CD4-positive, alpha-beta T cell (primary cell): ENCODE measurements around the gene GCNA. TPM values are rescaled to one million over a fixed set of nuclear protein-coding genes. Genes with fewer than 3 reads are reported as not detected.
A peak's percentile ranks its signal among the peaks of the same experiment; 100 is the strongest.

Experiments
- ATAC-seq: fragments of 200-7000 bp; cut with Tn5 transposase; one replicate; pipeline ENCODE4 v1.10.0; 2022; ENCODE audit warnings: mild to moderate bottlenecking; ENCODE audit not compliant: poor library complexity
- CTCF ChIA-PET: fragments of 350-600 bp; sonication (Branson Sonifier 250); formaldehyde crosslinking; loops from one replicate; lab custom pipeline; 2021; ENCODE audit warnings: antibody characterized with exemption, inconsistent platforms; lab: Charles Lee
- POLR2A ChIA-PET: fragments of 350-600 bp; sonication (Branson Sonifier 250); formaldehyde crosslinking; loops from one replicate; lab custom pipeline; 2021; ENCODE audit warnings: antibody characterized with exemption, inconsistent platforms; lab: Charles Lee
- DNase-seq, 14 experiments: peaks; one replicate each; pipeline ENCODE4 v3.0.0-alpha.2; 2013 to 2020; ENCODE audit warnings: mixed read lengths in 2 of 14
- H3K27ac ChIP-seq, 2 donors: one replicate each; pipeline versions ENCODE4 v1.5.1 to v1.7.0; 2013; ENCODE audit warnings: low read length in 2 of 2, low read depth in 1 of 2, mild to moderate bottlenecking in 1 of 2
- H3K27me3 ChIP-seq, 2 experiments: 1 replicate in 1 of 2; 2 replicates in 1 of 2; pipeline versions ENCODE4 v1.6.1 to v1.7.0; 2013; ENCODE audit warnings: low read length in 2 of 2, control low read depth in 1 of 2, mild to moderate bottlenecking in 1 of 2, moderate library complexity in 1 of 2; ENCODE audit not compliant: insufficient read depth in 2 of 2, control insufficient read depth in 1 of 2
- H3K36me3 ChIP-seq: one replicate; pipeline ENCODE4 v1.6.1; 2013; ENCODE audit warnings: low read length, control low read depth; ENCODE audit not compliant: insufficient read depth
- H3K4me1 ChIP-seq: one replicate; pipeline ENCODE4 v1.6.1; 2013; ENCODE audit warnings: low read length, control low read depth; ENCODE audit not compliant: insufficient read depth
- H3K4me3 ChIP-seq: one replicate; pipeline ENCODE4 v1.5.1; 2013; ENCODE audit warnings: mild to moderate bottlenecking, low read length, moderate library complexity
- H3K9me3 ChIP-seq, 2 experiments: 1 replicate in 1 of 2; 2 replicates in 1 of 2; pipeline versions ENCODE4 v1.6.1 to v1.7.0; 2013; ENCODE audit warnings: low read length in 2 of 2, mild to moderate bottlenecking in 2 of 2, control low read depth in 1 of 2, moderate library complexity in 1 of 2; ENCODE audit not compliant: control insufficient read depth in 1 of 2, insufficient read depth in 1 of 2
- H3K27ac Mint-ChIP-seq: one replicate; pipeline ENCODE4 v1.8.0; 2020; ENCODE audit warnings: mixed read lengths
- H3K27me3 Mint-ChIP-seq: one replicate; pipeline ENCODE4 v1.8.0; 2021; ENCODE audit warnings: mixed read lengths
- H3K36me3 Mint-ChIP-seq: one replicate; pipeline ENCODE4 v1.8.0; 2021; ENCODE audit warnings: low read depth, mixed read lengths
- H3K4me1 Mint-ChIP-seq: one replicate; pipeline ENCODE4 v1.8.0; 2021; ENCODE audit warnings: low read depth, mixed read lengths
- H3K4me3 Mint-ChIP-seq: one replicate; pipeline ENCODE4 v1.8.0; 2020; ENCODE audit warnings: mild to moderate bottlenecking, mixed read lengths
- H3K9me3 Mint-ChIP-seq: one replicate; pipeline ENCODE4 v1.8.0; 2020; ENCODE audit warnings: mixed read lengths
- CTCF ChIP-seq: fragments of 200-600 bp; IDR thresholded peaks from one replicate; pipeline ENCODE4 v1.8.0; 2022; ENCODE audit warnings: antibody characterized with exemption, mild to moderate bottlenecking
- intact Hi-C, 2 experiments: fragments of 100-400 bp; cut with DNase I in 1 of 2; cut with micrococcal nuclease in 1 of 2; formaldehyde crosslinking; loops; one replicate each; pipeline versions ENCODE4 v1.15.1 to v1.9.0; 2023 to 2025; cut with DNase I, micrococcal nuclease
- total RNA-seq, 174 experiments: library from RNA in 2 of 174; stranded (reverse) in 2 of 174; gene quantifications; one replicate each; pipeline ENCODE4 v1.2.3 and lab custom pipeline; 2021 to 2026

GCNA gene
- total RNA-seq, 2 experiments from 2014 or later, result 1.7 to 2.3 TPM

GRCh38 chrX:71623714-71624113 lies 45.5 kb downstream of the GCNA start:
- peak overlapping the region; percentile 67 for H3K4me3 Mint-ChIP-seq
- no peaks in the 10 kb centered on the region for H3K27me3 Mint-ChIP-seq
- peaks cover 74% of the 10 kb centered on the region for H3K4me1 ChIP-seq
- H3K4me3 ChIP-seq, result no peak overlapping the region
- peak overlapping the region; percentile 92 for H3K27ac Mint-ChIP-seq
- ATAC-seq (no peak), DNase-seq (peak in 2 of 14 experiments; percentile 56 to 71)
- peaks cover 5% of the 10 kb centered on the region for H3K36me3 Mint-ChIP-seq
- no peaks in the 10 kb centered on the region for H3K9me3 Mint-ChIP-seq
- TF ChIP-seq CTCF, result no peak
- no peaks in the 10 kb centered on the region for H3K27me3 ChIP-seq
- H3K9me3 ChIP-seq, result no peaks in the 10 kb centered on the region
- CTCF ChIA-PET, result interaction anchor here (1.1 to 2.1 kb wide), 2 partner anchors 14 to 29 kb away, joined by 4 to 11 read pairs; no protein-coding TSS in a partner anchor
- no peaks in the 10 kb centered on the region for H3K36me3 ChIP-seq
- intact Hi-C loops, result no loop called here
- peaks cover 51% of the 10 kb centered on the region for H3K4me1 Mint-ChIP-seq
- H3K27ac ChIP-seq, result peak overlapping the region in 1 of 2 donors; percentile 71
- POLR2A ChIA-PET, result interaction anchor here (1.1 kb wide), 1 partner anchor 15 kb away, joined by 8 read pairs; no protein-coding TSS in a partner anchor

- Mint-ChIP-seq H3K4me3 (no peak overlapping the region), H3K27me3 (no peaks in the 10 kb centered on the region), H3K27ac (no peak overlapping the region), H3K4me1 (peaks cover 33% of the 10 kb centered on the region), H3K9me3 (no peaks in the 10 kb centered on the region), H3K36me3 (no peaks in the 10 kb centered on the region)
- intact Hi-C loops, result no loop called here
- Histone ChIP-seq H3K27me3 (no peaks in the 10 kb centered on the region), H3K9me3 (no peaks in the 10 kb centered on the region), H3K4me1 (peaks cover 66% of the 10 kb centered on the region), H3K27ac (no peak overlapping the region), H3K36me3 (no peaks in the 10 kb centered on the region), H3K4me3 (no peak overlapping the region)
- ChIA-PET POLR2A (interaction anchor here (1.2 kb wide), 1 partner anchor 11 kb away, joined by 4 read pairs; no protein-coding TSS in a partner anchor), CTCF (interaction anchor here (0.6 kb wide), 1 partner anchor 27 kb away, joined by 4 read pairs; no protein-coding TSS in a partner anchor)
- ATAC-seq, result no peak
- no peak for TF ChIP-seq CTCF
- no peak for DNase-seq
These were observed 47.2 kb downstream of the GCNA start for GRCh38 chrX:71625471-71625870.

GRCh38 chrX:71626576-71626975 lies 48.3 kb downstream of the GCNA start:
- no peak for ATAC-seq
- peaks cover 57% of the 10 kb centered on the region for H3K4me1 ChIP-seq

More at GRCh38 chrX:71626576-71626975, 48.3 kb downstream of the GCNA start:
- H3K4me3 Mint-ChIP-seq, result no peak overlapping the region
- no peak overlapping the region for H3K4me3 ChIP-seq
- H3K27ac Mint-ChIP-seq, result no peak overlapping the region
- DNase-seq, result no peak
- H3K9me3 ChIP-seq, result no peaks in the 10 kb centered on the region
- H3K36me3 Mint-ChIP-seq, result no peaks in the 10 kb centered on the region
- H3K27me3 ChIP-seq, result no peaks in the 10 kb centered on the region
- no peaks in the 10 kb centered on the region for H3K9me3 Mint-ChIP-seq
- H3K4me1 Mint-ChIP-seq, result peaks cover 26% of the 10 kb centered on the region
- ChIA-PET CTCF (no interaction called here), POLR2A (no interaction called here)
- intact Hi-C loops, result no loop called here
- TF ChIP-seq CTCF, result no peak
- no peaks in the 10 kb centered on the region for H3K27me3 Mint-ChIP-seq
- no peaks in the 10 kb centered on the region for H3K36me3 ChIP-seq
- no peak overlapping the region for H3K27ac ChIP-seq
